HK-2 (cell line): Measurements from ENCODE around the gene AIG1.

Experiments
- DNase-seq: peaks from one replicate; pipeline ENCODE4 v3.0.0-alpha.2; 2018; ENCODE audit not compliant: unreplicated experiment

Gene AIG1

GRCh38 chr6:143195349-143195845 is 134.7 kb downstream of the AIG1 start:
- no peak for DNase-seq

GRCh38 chr6:143196525-143197225 is 136.0 kb downstream of the AIG1 start:
- DNase-seq, result no peak

GRCh38 chr6:143197377-143197776 is 136.7 kb downstream of the AIG1 start:
- no peak for DNase-seq

- DNase-seq, result no peak
Measured at GRCh38 chr6:143198312-143198711, 137.6 kb downstream of the AIG1 start.

GRCh38 chr6:143199291-143199690 is 138.6 kb downstream of the AIG1 start:
- no peak for DNase-seq

- DNase-seq, result no peak
Measured at GRCh38 chr6:143200167-143200770, 139.6 kb downstream of the AIG1 start.

- DNase-seq, result no peak
Measured at GRCh38 chr6:143204045-143204444, 143.4 kb downstream of the AIG1 start.

- DNase-seq, result no peak
Measured at GRCh38 chr6:143205131-143205535, 144.4 kb downstream of the AIG1 start.

GRCh38 chr6:143205585-143205984 is 144.9 kb downstream of the AIG1 start:
- DNase-seq, result no peak

GRCh38 chr6:143205991-143206390 is 145.3 kb downstream of the AIG1 start:
- no peak for DNase-seq

- DNase-seq, result no peak
Measured at GRCh38 chr6:143206550-143206949, 145.9 kb downstream of the AIG1 start.

- no peak for DNase-seq
Measured at GRCh38 chr6:143210420-143210819, 149.7 kb downstream of the AIG1 start.

GRCh38 chr6:143213859-143214376 is 153.2 kb downstream of the AIG1 start:
- no peak for DNase-seq

GRCh38 chr6:143215363-143215762 is 154.7 kb downstream of the AIG1 start:
- DNase-seq, result no peak

- no peak for DNase-seq
Measured at GRCh38 chr6:143215771-143216170, 155.1 kb downstream of the AIG1 start.

GRCh38 chr6:143218233-143218632 is 157.5 kb downstream of the AIG1 start:
- DNase-seq, result no peak

- DNase-seq, result no peak
Measured at GRCh38 chr6:143221698-143222097, 161.0 kb downstream of the AIG1 start.

- DNase-seq, result no peak
Measured at GRCh38 chr6:143222310-143222709, 161.6 kb downstream of the AIG1 start.

GRCh38 chr6:143222801-143223231 is 162.1 kb downstream of the AIG1 start:
- DNase-seq, result no peak

- DNase-seq, result no peak
Measured at GRCh38 chr6:143223895-143224294, 163.2 kb downstream of the AIG1 start.

- DNase-seq, result no peak
Measured at GRCh38 chr6:143224516-143224915, 163.8 kb downstream of the AIG1 start.

- no peak for DNase-seq
Measured at GRCh38 chr6:143225929-143226328, 165.2 kb downstream of the AIG1 start.

GRCh38 chr6:143227675-143228074 is 167.0 kb downstream of the AIG1 start:
- DNase-seq, result no peak
